Stimulated activated CD8-positive, alpha-beta memory T cell treated with anti-CD3 and anti-CD28 coated beads, Interleukin-2, amount 100 ng/mL, for 1 hour (primary cell): ENCODE results near the gene KSR1.
"Not testable (repeated sequence)": the region's sequence is repeated elsewhere in the genome, so short reads cannot be mapped to it uniquely, and the experiment has no call there.

Experiments used
- DNase-seq, 2 donors: peaks; one replicate each; pipeline ENCODE4 v3.0.0-alpha.2; 2020; ENCODE audit warnings: low read depth in 2 of 2

KSR1 gene

DNA sequence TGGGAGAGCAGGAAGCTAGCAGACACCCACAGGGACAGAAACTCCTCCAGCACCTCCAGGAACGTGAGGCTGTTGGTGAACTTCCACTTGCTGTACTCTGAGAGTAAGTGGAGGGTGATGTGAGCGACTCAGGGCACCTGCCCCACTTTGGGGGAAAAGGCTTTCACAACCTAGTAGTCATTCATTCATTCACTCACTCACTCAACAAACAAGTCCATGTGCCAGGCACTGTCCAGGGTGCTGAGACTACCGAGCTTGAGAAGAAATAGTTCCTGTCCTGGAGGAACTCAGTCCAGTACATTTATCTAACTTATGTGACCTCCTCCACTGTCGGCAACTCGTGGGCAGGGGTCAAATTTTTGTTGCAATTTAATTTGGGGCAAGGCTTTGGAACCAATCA lies 201.4 kb downstream of the KSR1 start:
- DNase-seq, result no peak

GRCh38 chr17:27659683-27660082 lies 203.4 kb downstream of the KSR1 start:
- DNase-seq, result no peak

- DNase-seq, result no peak
Observed at GRCh38 chr17:27660436-27660835, 204.2 kb downstream of the KSR1 start.

- DNase-seq, result no peak
Observed at GRCh38 chr17:27663936-27664605, 207.8 kb downstream of the KSR1 start.

- DNase-seq, result no peak
Observed at GRCh38 chr17:27664606-27664965, 208.3 kb downstream of the KSR1 start.

GRCh38 chr17:27665549-27665948 lies 209.3 kb downstream of the KSR1 start:
- no peak for DNase-seq

GRCh38 chr17:27666270-27666669 lies 210.0 kb downstream of the KSR1 start:
- not testable (repeated sequence) for DNase-seq

GRCh38 chr17:27666831-27667560 lies 210.7 kb downstream of the KSR1 start:
- DNase-seq, result no peak

GRCh38 chr17:27667656-27668487 lies 211.6 kb downstream of the KSR1 start:
- no peak for DNase-seq

GRCh38 chr17:27668488-27668823 lies 212.2 kb downstream of the KSR1 start:
- DNase-seq, result no peak

DNA sequence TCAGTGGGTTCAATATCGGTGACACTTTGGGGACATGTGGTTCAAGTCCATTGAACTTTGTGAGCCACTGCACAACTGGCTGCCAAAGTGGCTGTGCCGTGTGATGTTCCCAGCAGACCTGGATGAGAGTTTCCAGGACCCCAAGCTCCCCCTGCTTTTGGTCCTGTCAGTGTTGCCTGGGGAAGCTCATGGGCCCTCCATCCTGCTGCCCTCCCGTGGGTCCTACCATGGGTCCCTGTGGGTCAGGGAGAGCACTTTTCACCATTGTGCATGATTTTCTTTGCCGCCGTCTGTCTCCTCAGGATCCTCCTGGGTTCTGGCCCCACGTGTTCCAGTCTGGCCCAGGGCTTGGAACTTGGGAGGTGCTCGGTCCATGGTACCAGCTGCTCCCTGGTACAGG lies 212.9 kb downstream of the KSR1 start:
- no peak for DNase-seq

- DNase-seq, result no peak
Observed at GRCh38 chr17:27669850-27670249, 213.6 kb downstream of the KSR1 start.

DNA sequence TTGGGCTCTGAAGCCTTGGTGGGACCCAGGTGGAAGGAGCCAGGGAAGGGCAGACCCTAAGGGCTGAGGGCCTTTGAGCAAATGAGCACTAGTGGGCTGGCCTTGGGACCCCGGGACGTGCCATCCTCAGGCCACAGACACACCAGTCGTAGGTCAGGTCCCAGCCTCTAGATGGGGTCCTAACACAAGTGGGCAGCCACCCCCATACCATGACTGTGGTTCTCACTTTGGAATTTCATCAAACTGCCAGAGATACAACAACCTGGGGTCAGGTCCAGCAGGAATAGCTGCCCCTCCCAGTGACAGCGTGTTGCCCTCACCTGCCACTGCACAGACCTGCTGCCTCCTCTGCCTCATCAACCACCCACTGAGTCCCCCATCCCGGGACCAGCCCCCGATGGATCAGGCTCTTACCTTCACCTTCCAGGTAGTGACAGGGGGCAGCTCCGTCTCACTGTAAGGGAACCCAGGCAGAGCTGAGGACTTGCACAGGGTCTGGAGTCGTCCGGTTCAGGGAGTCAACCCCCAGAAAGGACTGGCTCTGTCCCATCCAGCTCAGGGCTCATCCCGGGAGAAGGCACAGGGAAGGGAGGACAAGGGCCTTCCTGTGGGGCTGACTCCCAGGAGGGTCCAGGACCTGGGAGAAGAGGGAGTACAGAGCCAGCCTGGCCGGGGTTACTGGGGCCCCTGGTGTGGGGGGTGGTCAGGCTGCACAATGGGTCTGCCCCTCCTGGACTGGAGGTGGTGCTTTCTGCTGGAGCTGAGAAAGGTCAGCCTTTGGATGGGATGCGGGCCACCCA lies 214.7 kb downstream of the KSR1 start:
- DNase-seq, result no peak

GRCh38 chr17:27671591-27671910 lies 215.3 kb downstream of the KSR1 start:
- no peak for DNase-seq

GRCh38 chr17:27671977-27672480 lies 215.8 kb downstream of the KSR1 start:
- DNase-seq, result not testable (repeated sequence)

DNA sequence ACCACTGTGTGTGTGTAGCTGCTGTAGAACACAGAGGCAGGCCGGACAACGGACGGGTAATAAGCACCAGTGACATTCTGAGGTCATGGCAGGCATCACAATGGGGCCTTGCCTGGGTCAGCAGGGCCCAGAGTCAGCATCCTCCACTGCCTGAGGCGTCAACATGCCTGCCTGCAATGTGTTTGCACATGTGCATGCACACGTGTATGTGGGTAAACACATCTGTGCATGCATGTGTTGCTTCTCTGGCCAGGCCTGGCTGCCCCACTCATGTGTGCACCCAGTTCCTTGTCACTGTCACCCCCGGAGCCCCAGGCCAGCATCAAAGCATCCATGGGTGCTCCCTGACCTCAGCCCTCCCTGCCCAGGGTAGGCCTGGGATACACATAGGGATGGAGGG lies 218.1 kb downstream of the KSR1 start:
- no peak for DNase-seq
